Ectodermal cell (in vitro differentiated cells): ENCODE data around the gene JAG2.

Experiments
- H3K27ac ChIP-seq: 2 replicates; pipeline ENCODE4 v1.7.0; 2013; ENCODE audit warnings: mild to moderate bottlenecking, low read depth, low read length; ENCODE audit not compliant: insufficient read depth, poor library complexity, severe bottlenecking
- H3K27me3 ChIP-seq: 2 replicates; pipeline ENCODE4 v1.7.0; 2013; ENCODE audit warnings: mild to moderate bottlenecking, low read length; ENCODE audit not compliant: insufficient read depth, control insufficient read depth, poor library complexity, severe bottlenecking
- H3K36me3 ChIP-seq: one replicate; pipeline ENCODE4 v1.7.0; 2013; ENCODE audit warnings: low read length; ENCODE audit not compliant: control insufficient read depth, insufficient read depth
- H3K4me1 ChIP-seq: one replicate; pipeline ENCODE4 v1.7.0; 2013; ENCODE audit warnings: low read length; ENCODE audit not compliant: control insufficient read depth, insufficient read depth
- H3K4me3 ChIP-seq: 2 replicates; pipeline ENCODE4 v1.7.0; 2013; ENCODE audit warnings: low read depth, low read length, control low read depth; ENCODE audit not compliant: insufficient read depth
- H3K9me3 ChIP-seq: 2 replicates; pipeline ENCODE4 v1.7.0; 2013; ENCODE audit warnings: mild to moderate bottlenecking, low read length, moderate library complexity; ENCODE audit not compliant: control insufficient read depth
- WGBS, 2 experiments: methylation state at CpG; one replicate each; pipeline ENCODE4 v1.1.7; 2013; ENCODE audit warnings: missing lambda C conversion rate in 2 of 2; 5-methylcytosine and 5-hydroxymethylcytosine counted together

JAG2 gene

DNA sequence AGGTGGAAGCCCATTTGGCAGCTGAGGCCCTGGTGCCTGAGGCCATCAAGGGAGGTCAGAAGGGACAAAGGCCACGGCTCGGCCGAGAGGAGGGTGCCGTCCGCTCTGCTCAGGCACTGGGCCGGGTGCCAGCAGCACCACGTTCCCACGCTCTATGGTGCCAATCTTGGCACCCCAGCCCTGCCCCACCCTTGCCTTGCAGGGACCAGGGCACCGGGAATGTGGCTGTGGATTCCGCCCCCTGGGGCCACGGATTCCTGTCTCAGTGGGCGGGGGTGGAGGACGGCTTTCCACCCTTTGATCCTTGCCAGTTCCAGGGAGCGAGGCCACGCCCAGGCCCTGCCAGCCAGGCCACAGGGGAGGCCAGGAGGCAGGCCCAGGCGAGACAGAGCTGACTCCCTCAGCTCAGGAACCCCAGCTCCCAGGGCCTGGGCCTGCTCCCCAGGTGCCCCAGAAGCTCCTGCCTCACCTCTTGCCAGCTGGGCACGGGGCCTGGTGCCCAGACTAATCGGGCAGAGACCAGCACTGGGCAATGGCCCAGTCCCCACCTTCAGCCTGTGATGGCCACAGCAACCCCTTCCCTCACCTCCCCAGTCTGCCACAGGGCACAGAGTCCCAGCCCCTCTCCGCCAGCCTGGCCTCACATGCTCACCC lies 76.9 kb downstream of the JAG2 start:
- H3K27ac ChIP-seq = no peak overlapping the region
- H3K36me3 ChIP-seq = no peaks in the 10 kb centered on the region
- H3K4me1 ChIP-seq = peaks cover 15% of the 10 kb centered on the region
- H3K4me3 ChIP-seq = no peak overlapping the region
- peaks cover 56% of the 10 kb centered on the region for H3K27me3 ChIP-seq
- 85% methylated on average over 19 of the region's 19 CpGs for WGBS, 2 experiments
- H3K9me3 ChIP-seq = no peaks in the 10 kb centered on the region

DNA sequence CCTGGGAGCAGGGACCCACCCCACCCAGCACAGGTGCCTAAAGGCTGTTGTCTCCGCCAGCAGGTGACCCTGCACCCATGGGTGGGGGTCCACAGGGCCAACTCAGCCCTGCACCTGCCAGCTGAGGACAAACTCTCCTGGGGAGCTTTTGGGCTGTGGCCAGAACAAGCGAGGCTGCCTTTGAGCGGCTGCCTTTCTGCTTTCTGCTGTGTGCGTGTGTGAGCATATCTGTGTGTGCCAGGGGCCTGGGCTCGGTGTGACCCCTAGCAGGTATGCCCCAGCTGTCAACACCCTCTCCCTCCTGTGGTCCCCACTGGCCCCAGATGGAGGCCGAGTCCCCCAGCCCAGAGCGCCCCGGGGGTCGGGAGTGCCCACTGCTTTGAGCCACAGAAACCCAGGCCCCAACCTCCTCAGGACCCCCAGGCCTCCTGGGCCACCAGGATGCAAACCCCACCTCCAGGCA lies 77.5 kb downstream of the JAG2 start:
- Histone ChIP-seq H3K27ac (no peak overlapping the region), H3K4me1 (peaks cover 15% of the 10 kb centered on the region)
- WGBS, 2 experiments = 92 to 93% methylated on average over 9 of the region's 9 CpGs

More for the DNA sequence above, 77.5 kb downstream of the JAG2 start:
- Histone ChIP-seq H3K9me3 (no peaks in the 10 kb centered on the region), H3K4me3 (no peak overlapping the region), H3K27me3 (peaks cover 56% of the 10 kb centered on the region), H3K36me3 (no peaks in the 10 kb centered on the region)
